Hepatocyte (in vitro differentiated cells): Measurements from ENCODE around the gene C19orf44.

Source experiments
- CTCF ChIP-seq: fragments of 200-600 bp; sonication (generic); IDR thresholded peaks from 2 replicates; pipeline ENCODE4 v1.5.1; 2016; ENCODE audit warnings: antibody characterized with exemption, mild to moderate bottlenecking; ENCODE audit not compliant: poor library complexity
- EZH2 ChIP-seq: fragments of 200-600 bp; sonication (generic); IDR thresholded peaks from 2 replicates; pipeline ENCODE4 v1.6.1; 2016; ENCODE audit warnings: antibody characterized with exemption, mild to moderate bottlenecking, borderline replicate concordance
- EZH2phosphoT487 ChIP-seq: fragments of 200-600 bp; sonication (generic); IDR thresholded peaks from one replicate; pipeline ENCODE4 v1.6.1; 2018; ENCODE audit warnings: antibody characterized with exemption, mild to moderate bottlenecking, low read depth, moderate library complexity; ENCODE audit not compliant: unreplicated experiment, severe bottlenecking

- TF ChIP-seq CTCF (no peak), EZH2phosphoT487 (no peak), EZH2 (no peak)
Measured at GRCh38 chr19:16532440-16533234, 36.4 kb downstream of the C19orf44 start.
